AG09309 (cell line): Measurements from ENCODE around the gene INPP5A.

Source experiments
- DNase-seq: peaks from one replicate; pipeline ENCODE4 v3.0.0-alpha.2; 2010; ENCODE audit warnings: low read depth
- H3K4me3 ChIP-seq: 2 replicates; pipeline ENCODE4 v1.5.1; 2011; ENCODE audit warnings: mild to moderate bottlenecking, low read depth, low read length, moderate library complexity; ENCODE audit not compliant: control insufficient read depth
- CTCF ChIP-seq: IDR thresholded peaks from 2 replicates; pipeline ENCODE4 v1.5.1; 2011; ENCODE audit warnings: mild to moderate bottlenecking, low read depth, low read length, inconsistent platforms; ENCODE audit not compliant: insufficient read depth, control insufficient read depth; ENCODE audit errors: missing control alignments

The INPP5A gene

GRCh38 chr10:132748135-132748534, 210.5 kb downstream of the INPP5A start:
- no peak for DNase-seq
- H3K4me3 ChIP-seq, result no peak overlapping the region
- no peak for TF ChIP-seq CTCF

GRCh38 chr10:132748545-132749370, 211.2 kb downstream of the INPP5A start:
- no peak for TF ChIP-seq CTCF
- H3K4me3 ChIP-seq, result no peak overlapping the region
- no peak for DNase-seq

- H3K4me3 ChIP-seq, result no peak overlapping the region
- TF ChIP-seq CTCF, result no peak
- DNase-seq, result no peak
These were observed 211.8 kb downstream of the INPP5A start for GRCh38 chr10:132749371-132749795.

GRCh38 chr10:132750936-132751335, 213.3 kb downstream of the INPP5A start:
- H3K4me3 ChIP-seq, result no peak overlapping the region
- TF ChIP-seq CTCF, result no peak
- DNase-seq, result no peak

GRCh38 chr10:132752378-132752777, 214.8 kb downstream of the INPP5A start:
- no peak for TF ChIP-seq CTCF
- DNase-seq, result no peak
- H3K4me3 ChIP-seq, result no peak overlapping the region

- no peak for TF ChIP-seq CTCF
- H3K4me3 ChIP-seq, result no peak overlapping the region
- no peak for DNase-seq
These were observed 215.4 kb downstream of the INPP5A start for GRCh38 chr10:132752961-132753360.
